Muscle layer of duodenum (tissue), 2 donors: Measurements from ENCODE around the gene NR2F1.

Experiments
- H3K27ac ChIP-seq: one replicate; pipeline ENCODE4 v1.7.0; 2013; ENCODE audit warnings: mild to moderate bottlenecking, low read length
- H3K27me3 ChIP-seq: one replicate; pipeline ENCODE4 v1.7.0; 2013; ENCODE audit warnings: low read depth, mild to moderate bottlenecking, control low read depth, low read length
- H3K36me3 ChIP-seq, 2 donors: one replicate each; pipeline ENCODE4 v1.7.0; 2013; ENCODE audit warnings: low read length in 2 of 2, control low read depth in 1 of 2, mild to moderate bottlenecking in 1 of 2; ENCODE audit not compliant: insufficient read depth in 2 of 2, control insufficient read depth in 1 of 2
- H3K4me1 ChIP-seq, 2 donors: one replicate each; pipeline ENCODE4 v1.7.0; 2013; ENCODE audit warnings: low read length in 2 of 2, mild to moderate bottlenecking in 2 of 2, control low read depth in 1 of 2, moderate library complexity in 1 of 2; ENCODE audit not compliant: insufficient read depth in 2 of 2, control insufficient read depth in 1 of 2
- H3K4me3 ChIP-seq, 2 donors: one replicate each; pipeline ENCODE4 v1.7.0; 2013; ENCODE audit warnings: low read length in 2 of 2, low read depth in 1 of 2, mild to moderate bottlenecking in 1 of 2
- H3K9me3 ChIP-seq, 2 donors: one replicate each; pipeline ENCODE4 v1.7.0; 2013; ENCODE audit warnings: low read length in 2 of 2, control low read depth in 1 of 2, mild to moderate bottlenecking in 1 of 2; ENCODE audit not compliant: control insufficient read depth in 1 of 2
- donor health status: healthy.

The NR2F1 gene

GRCh38 chr5:93611273-93611975 is 28.4 kb downstream of the NR2F1 start:
- Histone ChIP-seq H3K4me1 (peaks cover 4 to 15% of the 10 kb centered on the region in 2 donors), H3K27me3 (peaks cover 69% of the 10 kb centered on the region), H3K9me3 (peaks cover 0 to 4% of the 10 kb centered on the region in 2 donors), H3K27ac (no peak overlapping the region), H3K36me3 (no peaks in the 10 kb centered on the region), H3K4me3 (no peak overlapping the region)

- H3K36me3 ChIP-seq, result no peaks in the 10 kb centered on the region
- peaks cover 0 to 4% of the 10 kb centered on the region in 2 donors for H3K9me3 ChIP-seq
- no peak overlapping the region for H3K4me3 ChIP-seq
- H3K27me3 ChIP-seq, result peaks cover 68% of the 10 kb centered on the region
- H3K27ac ChIP-seq, result no peak overlapping the region
- peaks cover 4 to 15% of the 10 kb centered on the region in 2 donors for H3K4me1 ChIP-seq
These were observed 29.2 kb downstream of the NR2F1 start for GRCh38 chr5:93611976-93612854.

- H3K27ac ChIP-seq, result no peak overlapping the region
- H3K27me3 ChIP-seq, result peaks cover 61% of the 10 kb centered on the region
- H3K9me3 ChIP-seq, result peaks cover 0 to 4% of the 10 kb centered on the region in 2 donors
- no peak overlapping the region for H3K4me3 ChIP-seq
- H3K36me3 ChIP-seq, result no peaks in the 10 kb centered on the region
- peaks cover 2 to 10% of the 10 kb centered on the region in 2 donors for H3K4me1 ChIP-seq
These were observed 29.8 kb downstream of the NR2F1 start for GRCh38 chr5:93612855-93613243.

GRCh38 chr5:93616538-93617174 is 33.6 kb downstream of the NR2F1 start:
- H3K4me1 ChIP-seq, result peaks cover 0 to 6% of the 10 kb centered on the region in 2 donors
- H3K9me3 ChIP-seq, result no peaks in the 10 kb centered on the region
- no peak overlapping the region for H3K4me3 ChIP-seq
- H3K27me3 ChIP-seq, result peaks cover 23% of the 10 kb centered on the region
- H3K36me3 ChIP-seq, result no peaks in the 10 kb centered on the region
- H3K27ac ChIP-seq, result no peak overlapping the region

GRCh38 chr5:93620487-93621326 is 37.7 kb downstream of the NR2F1 start:
- no peak overlapping the region for H3K27ac ChIP-seq
- H3K4me1 ChIP-seq, result peaks cover 0 to 10% of the 10 kb centered on the region in 2 donors
- no peaks in the 10 kb centered on the region for H3K36me3 ChIP-seq
- no peaks in the 10 kb centered on the region for H3K27me3 ChIP-seq
- H3K9me3 ChIP-seq, result no peaks in the 10 kb centered on the region
- peak overlapping the region; percentile 72 to 76 for H3K4me3 ChIP-seq

- H3K4me3 ChIP-seq, result peak overlapping the region; percentile 56 to 76
- H3K36me3 ChIP-seq, result no peaks in the 10 kb centered on the region
- no peaks in the 10 kb centered on the region for H3K9me3 ChIP-seq
- no peaks in the 10 kb centered on the region for H3K27me3 ChIP-seq
- peak overlapping the region; percentile 12 for H3K27ac ChIP-seq
- H3K4me1 ChIP-seq, result peaks cover 0 to 10% of the 10 kb centered on the region in 2 donors
These were observed 38.3 kb downstream of the NR2F1 start for GRCh38 chr5:93621327-93621798.

GRCh38 chr5:93622240-93622885 is 39.3 kb downstream of the NR2F1 start:
- Histone ChIP-seq H3K9me3 (no peaks in the 10 kb centered on the region), H3K36me3 (no peaks in the 10 kb centered on the region), H3K4me1 (peaks cover 0 to 10% of the 10 kb centered on the region in 2 donors), H3K27me3 (no peaks in the 10 kb centered on the region), H3K27ac (peak overlapping the region; percentile 12), H3K4me3 (peak overlapping the region in 1 of 2 donors; percentile 76)

GRCh38 chr5:93623153-93623552 is 40.1 kb downstream of the NR2F1 start:
- Histone ChIP-seq H3K4me3 (no peak overlapping the region), H3K9me3 (no peaks in the 10 kb centered on the region), H3K4me1 (peaks cover 0 to 10% of the 10 kb centered on the region in 2 donors), H3K36me3 (no peaks in the 10 kb centered on the region), H3K27ac (no peak overlapping the region), H3K27me3 (no peaks in the 10 kb centered on the region)

- Histone ChIP-seq H3K4me3 (no peak overlapping the region), H3K27me3 (no peaks in the 10 kb centered on the region), H3K27ac (no peak overlapping the region), H3K9me3 (no peaks in the 10 kb centered on the region), H3K4me1 (peaks cover 0 to 6% of the 10 kb centered on the region in 2 donors), H3K36me3 (no peaks in the 10 kb centered on the region)
These were observed 43.8 kb downstream of the NR2F1 start for GRCh38 chr5:93626801-93627200.

- no peaks in the 10 kb centered on the region for H3K36me3 ChIP-seq
- no peak overlapping the region for H3K4me3 ChIP-seq
- no peaks in the 10 kb centered on the region for H3K9me3 ChIP-seq
- no peaks in the 10 kb centered on the region for H3K27me3 ChIP-seq
- no peak overlapping the region for H3K27ac ChIP-seq
- H3K4me1 ChIP-seq, result no peaks in the 10 kb centered on the region
These were observed 49.3 kb downstream of the NR2F1 start for GRCh38 chr5:93632327-93632726.
